ENCODE results near the gene TAS1R1.
"Not testable (repeated sequence)": the region's sequence is repeated elsewhere in the genome, so short reads cannot be mapped to it uniquely, and the experiment has no call there.

TAS1R1 gene

DNA sequence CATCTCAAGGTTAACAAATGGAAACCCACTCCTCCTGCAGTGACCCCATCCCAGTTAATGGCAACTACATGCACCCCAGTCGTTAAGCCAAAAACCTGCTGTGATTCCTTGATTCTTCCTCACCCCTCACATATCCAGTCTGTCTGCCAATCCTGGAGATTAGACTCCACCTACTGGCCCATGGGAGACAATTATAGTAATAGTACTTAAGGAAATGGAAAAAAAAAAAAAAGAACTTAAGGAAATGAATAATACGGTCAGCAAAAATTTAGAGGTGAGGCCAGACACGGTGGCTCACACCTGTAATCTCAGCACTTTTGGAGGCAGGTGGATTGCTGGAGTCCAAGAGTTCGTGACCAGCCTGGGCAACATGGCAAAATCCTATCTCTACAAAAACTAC lies 7.8 kb upstream of the TAS1R1 start:
- Histone ChIP-seq H3K4me1 (ENCODE audit: control insufficient read depth, low read length) (no peaks in the 10 kb centered on the region), H3K36me3 (ENCODE audit: control insufficient read depth, low read length) (peaks cover 77% of the 10 kb centered on the region), H3K4me3 (ENCODE audit: low read length) (no peak overlapping the region), H3K9me3 (ENCODE audit: control insufficient read depth, insufficient read depth, low read length) (no peaks in the 10 kb centered on the region), H4K20me1 (ENCODE audit: control insufficient read depth, insufficient read depth, low read depth, low read length) (peaks cover 6% of the 10 kb centered on the region; the same call in 1 of the 2 replicates), H3F3A (ENCODE audit: control insufficient read depth, insufficient read depth) (no peaks in the 10 kb centered on the region), H3K9me2 (replicated peaks; ENCODE audit: control insufficient read depth, low read length) (no peaks in the 10 kb centered on the region), H3K27me3 (ENCODE audit: control insufficient read depth, low read length) (no peaks in the 10 kb centered on the region), H3K4me2 (ENCODE audit: low read length) (no peak overlapping the region), H3K27ac (ENCODE audit: low read depth, low read length) (no peak overlapping the region), H3K79me2 (ENCODE audit: control insufficient read depth, low read length) (peaks cover 27% of the 10 kb centered on the region)
- TF ChIP-seq EZH2phosphoT487 (IDR thresholded peaks at IDR 0.05; ENCODE audit: borderline replicate concordance, low read length) = no peak
- TF ChIP-seq, protein P1, sequence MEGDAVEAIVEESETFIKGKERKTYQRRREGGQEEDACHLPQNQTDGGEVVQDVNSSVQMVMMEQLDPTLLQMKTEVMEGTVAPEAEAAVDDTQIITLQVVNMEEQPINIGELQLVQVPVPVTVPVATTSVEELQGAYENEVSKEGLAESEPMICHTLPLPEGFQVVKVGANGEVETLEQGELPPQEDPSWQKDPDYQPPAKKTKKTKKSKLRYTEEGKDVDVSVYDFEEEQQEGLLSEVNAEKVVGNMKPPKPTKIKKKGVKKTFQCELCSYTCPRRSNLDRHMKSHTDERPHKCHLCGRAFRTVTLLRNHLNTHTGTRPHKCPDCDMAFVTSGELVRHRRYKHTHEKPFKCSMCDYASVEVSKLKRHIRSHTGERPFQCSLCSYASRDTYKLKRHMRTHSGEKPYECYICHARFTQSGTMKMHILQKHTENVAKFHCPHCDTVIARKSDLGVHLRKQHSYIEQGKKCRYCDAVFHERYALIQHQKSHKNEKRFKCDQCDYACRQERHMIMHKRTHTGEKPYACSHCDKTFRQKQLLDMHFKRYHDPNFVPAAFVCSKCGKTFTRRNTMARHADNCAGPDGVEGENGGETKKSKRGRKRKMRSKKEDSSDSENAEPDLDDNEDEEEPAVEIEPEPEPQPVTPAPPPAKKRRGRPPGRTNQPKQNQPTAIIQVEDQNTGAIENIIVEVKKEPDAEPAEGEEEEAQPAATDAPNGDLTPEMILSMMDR (IDR thresholded peaks at IDR 0.05; ENCODE audit: low read depth, low read length, poor library complexity, severe bottlenecking) = no peak

GRCh38 chr1:6554031-6554906 lies 838 bp upstream of the TAS1R1 start, which contains the start of gene NOL9:
NOL9 (minus strand) TSS chr1:6554513; CDS start chr1:6554502, 11 bp downstream.
- peak within 1 kb of the TSS; percentile 39 for H3K27ac ChIP-seq (ENCODE audit: low read depth, low read length)
- no peaks in the 10 kb centered on the region for H4K20me1 ChIP-seq (ENCODE audit: control insufficient read depth, insufficient read depth, low read depth, low read length)
- peak within 1 kb of the TSS; percentile 87 for H3K4me2 ChIP-seq (ENCODE audit: low read length)

DNA sequence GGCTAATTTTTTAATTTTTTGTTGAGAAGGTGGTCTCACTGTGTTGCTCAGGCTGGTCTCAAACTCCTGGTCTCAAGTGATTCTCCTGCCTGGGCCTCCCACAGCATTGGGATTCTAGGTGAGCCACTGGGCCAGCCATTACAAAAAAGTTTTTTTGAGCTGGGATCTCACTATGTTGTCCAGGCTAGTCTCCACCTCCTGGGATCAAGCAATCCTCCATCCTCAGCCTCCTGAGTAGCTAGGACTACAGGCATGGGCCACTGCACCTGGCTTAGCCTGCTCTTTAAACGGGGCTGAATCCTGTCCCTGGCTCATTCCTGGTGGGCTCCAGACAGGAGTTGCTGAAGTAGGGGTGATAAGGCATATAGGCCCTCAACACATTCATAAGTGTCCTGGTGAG lies 2.5 kb downstream of the TAS1R1 start:
- Histone ChIP-seq H3K4me3 (ENCODE audit: low read length) (no peak overlapping the region), H3K79me2 (ENCODE audit: control insufficient read depth, low read length) (peaks cover 20% of the 10 kb centered on the region), H3K9me3 (ENCODE audit: control insufficient read depth, insufficient read depth, low read length) (no peaks in the 10 kb centered on the region), H3K9me2 (replicated peaks; ENCODE audit: control insufficient read depth, low read length) (no peaks in the 10 kb centered on the region), H3F3A (ENCODE audit: control insufficient read depth, insufficient read depth) (no peaks in the 10 kb centered on the region; the same call in 1 of the 2 replicates), H3K36me3 (ENCODE audit: control insufficient read depth, low read length) (peaks cover 6% of the 10 kb centered on the region), H3K27me3 (ENCODE audit: control insufficient read depth, low read length) (0 out of 2 replicates have a peak, but pooled peaks cover under 1% of the 10 kb centered on the region), H4K20me1 (ENCODE audit: control insufficient read depth, insufficient read depth, low read depth, low read length) (no peaks in the 10 kb centered on the region), H3K4me1 (ENCODE audit: control insufficient read depth, low read length) (peaks cover 23% of the 10 kb centered on the region), H3K27ac (ENCODE audit: low read depth, low read length) (no peak overlapping the region), H3K4me2 (ENCODE audit: low read length) (no peak overlapping the region)
- no peak for TF ChIP-seq EZH2phosphoT487 (IDR thresholded peaks at IDR 0.05; ENCODE audit: borderline replicate concordance, low read length)
- TF ChIP-seq, protein P1 (IDR thresholded peaks at IDR 0.05; ENCODE audit: low read depth, low read length, poor library complexity, severe bottlenecking) = no peak

More at GRCh38 chr1:6554031-6554906, 838 bp upstream of the TAS1R1 start, which contains the start of gene NOL9:
- Histone ChIP-seq H3K36me3 (ENCODE audit: control insufficient read depth, low read length) (peaks cover 28% of the 10 kb centered on the region), H3K27me3 (ENCODE audit: control insufficient read depth, low read length) (no peaks in the 10 kb centered on the region), H3F3A (ENCODE audit: control insufficient read depth, insufficient read depth) (no peaks in the 10 kb centered on the region; the same call in 1 of the 2 replicates), H3K4me3 (ENCODE audit: low read length) (peak within 1 kb of the TSS; percentile 98), H3K9me2 (replicated peaks; ENCODE audit: control insufficient read depth, low read length) (no peaks in the 10 kb centered on the region), H3K9me3 (ENCODE audit: control insufficient read depth, insufficient read depth, low read length) (no peaks in the 10 kb centered on the region), H3K79me2 (ENCODE audit: control insufficient read depth, low read length) (peaks cover 39% of the 10 kb centered on the region), H3K4me1 (ENCODE audit: control insufficient read depth, low read length) (peaks cover 17% of the 10 kb centered on the region)
- TF ChIP-seq EZH2phosphoT487 (IDR thresholded peaks at IDR 0.05; ENCODE audit: borderline replicate concordance, low read length) = no peak
- TF ChIP-seq, protein P1 (IDR thresholded peaks at IDR 0.05; ENCODE audit: low read depth, low read length, poor library complexity, severe bottlenecking) = peak; percentile 81

GRCh38 chr1:6559161-6559560 lies 4.1 kb downstream of the TAS1R1 start:
- not testable (repeated sequence) for H4K20me1 ChIP-seq (ENCODE audit: control insufficient read depth, insufficient read depth, low read depth, low read length); H3F3A ChIP-seq (ENCODE audit: control insufficient read depth, insufficient read depth); H3K27me3 ChIP-seq (ENCODE audit: control insufficient read depth, low read length); H3K27ac ChIP-seq (ENCODE audit: low read depth, low read length); H3K79me2 ChIP-seq (ENCODE audit: control insufficient read depth, low read length); H3K4me3 ChIP-seq (ENCODE audit: low read length); H3K9me2 ChIP-seq (replicated peaks; ENCODE audit: control insufficient read depth, low read length); H3K9me3 ChIP-seq (ENCODE audit: control insufficient read depth, insufficient read depth, low read length); H3K36me3 ChIP-seq (ENCODE audit: control insufficient read depth, low read length); H3K4me2 ChIP-seq (ENCODE audit: low read length)
- H3K4me1 ChIP-seq (ENCODE audit: control insufficient read depth, low read length) = peaks cover 16% of the 10 kb centered on the region
